ENCODE results near the gene CBX5.

DNA sequence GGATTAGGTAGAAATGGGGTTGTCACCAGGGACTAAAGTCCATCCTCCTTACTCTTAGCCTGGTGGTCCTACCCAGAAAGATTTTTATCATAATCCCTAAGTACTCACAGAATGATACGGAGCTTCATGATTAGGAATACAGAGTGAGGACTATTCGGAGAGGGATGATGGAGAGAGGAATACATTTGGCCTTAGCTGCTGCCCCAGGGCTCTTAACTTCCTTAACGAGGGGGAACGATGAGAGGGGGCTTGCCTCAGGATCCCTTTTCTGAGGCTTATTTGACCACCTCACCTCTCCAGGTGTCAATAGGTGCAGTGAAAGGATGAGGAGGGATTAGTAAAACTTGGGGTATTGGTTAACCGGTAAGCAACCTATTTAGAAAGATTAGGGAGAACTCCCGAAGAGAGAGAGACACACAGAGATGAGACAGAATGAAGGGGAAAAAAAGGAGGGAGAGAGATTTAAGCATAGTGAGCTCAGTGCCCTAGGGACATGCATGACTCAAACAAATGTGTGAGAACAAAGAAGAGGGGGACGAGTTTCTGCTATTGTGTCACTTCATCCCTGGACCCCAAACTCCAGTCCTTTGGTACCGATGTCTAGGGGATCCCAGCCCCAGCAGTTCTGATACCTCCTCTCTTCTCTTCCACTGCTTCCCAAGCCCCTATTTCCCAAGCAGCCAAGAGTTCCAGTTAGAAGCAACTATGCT lies 19.7 kb upstream of the CBX5 start:
- no peak for TF ChIP-seq EZH2 (IDR thresholded peaks at IDR 0.05; ENCODE audit: borderline replicate concordance, low read length)
- TF ChIP-seq, protein P1, sequence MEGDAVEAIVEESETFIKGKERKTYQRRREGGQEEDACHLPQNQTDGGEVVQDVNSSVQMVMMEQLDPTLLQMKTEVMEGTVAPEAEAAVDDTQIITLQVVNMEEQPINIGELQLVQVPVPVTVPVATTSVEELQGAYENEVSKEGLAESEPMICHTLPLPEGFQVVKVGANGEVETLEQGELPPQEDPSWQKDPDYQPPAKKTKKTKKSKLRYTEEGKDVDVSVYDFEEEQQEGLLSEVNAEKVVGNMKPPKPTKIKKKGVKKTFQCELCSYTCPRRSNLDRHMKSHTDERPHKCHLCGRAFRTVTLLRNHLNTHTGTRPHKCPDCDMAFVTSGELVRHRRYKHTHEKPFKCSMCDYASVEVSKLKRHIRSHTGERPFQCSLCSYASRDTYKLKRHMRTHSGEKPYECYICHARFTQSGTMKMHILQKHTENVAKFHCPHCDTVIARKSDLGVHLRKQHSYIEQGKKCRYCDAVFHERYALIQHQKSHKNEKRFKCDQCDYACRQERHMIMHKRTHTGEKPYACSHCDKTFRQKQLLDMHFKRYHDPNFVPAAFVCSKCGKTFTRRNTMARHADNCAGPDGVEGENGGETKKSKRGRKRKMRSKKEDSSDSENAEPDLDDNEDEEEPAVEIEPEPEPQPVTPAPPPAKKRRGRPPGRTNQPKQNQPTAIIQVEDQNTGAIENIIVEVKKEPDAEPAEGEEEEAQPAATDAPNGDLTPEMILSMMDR (IDR thresholded peaks at IDR 0.05; ENCODE audit: low read length) = no peak
